Neural cell (in vitro differentiated cells): Measurements from ENCODE around the gene PANX2. TPM values are rescaled to one million over a fixed set of nuclear protein-coding genes. Genes with fewer than 3 reads are reported as not detected.

ENCODE experiments used
- H2AFZ ChIP-seq: fragments of 200-600, 300-800 bp; sonication (generic), shearing (Covaris generic); 2 replicates; pipeline ENCODE4 v1.6.0; 2014; ENCODE audit warnings: low read depth, mild to moderate bottlenecking, antibody characterized with exemption, low read length, moderate library complexity
- H3F3A ChIP-seq: fragments of 200-600 bp; shearing (Covaris generic); 2 replicates; pipeline ENCODE4 v1.6.1; 2016; ENCODE audit warnings: mild to moderate bottlenecking, moderate library complexity, mixed read lengths, antibody characterized with exemption, low read length; ENCODE audit not compliant: insufficient read depth, poor library complexity, severe bottlenecking
- H3K27ac ChIP-seq: fragments of 200-600, 300-800 bp; sonication (generic), shearing (Covaris generic); 2 replicates; pipeline ENCODE4 v1.5.1; 2014; ENCODE audit warnings: mild to moderate bottlenecking, low read length, moderate library complexity
- H3K27me3 ChIP-seq: fragments of 300-800, 200-600 bp; sonication (generic), shearing (Covaris generic); 2 replicates; pipeline ENCODE4 v1.6.0; 2014; ENCODE audit warnings: mild to moderate bottlenecking, low read depth, low read length, moderate library complexity; ENCODE audit not compliant: insufficient read depth
- H3K36me3 ChIP-seq: fragments of 300-800, 200-600 bp; sonication (generic), shearing (Covaris generic); 2 replicates; pipeline ENCODE4 v1.5.1; 2014; ENCODE audit warnings: mild to moderate bottlenecking, antibody characterized with exemption, low read length, moderate library complexity; ENCODE audit not compliant: insufficient read depth
- H3K4me2 ChIP-seq: fragments of 300-800, 200-600 bp; sonication (generic), shearing (Covaris generic); 2 replicates; pipeline ENCODE4 v1.6.0; 2014; ENCODE audit warnings: mild to moderate bottlenecking, low read length
- H3K4me3 ChIP-seq: fragments of 300-800, 200-600 bp; sonication (generic), shearing (Covaris generic); 2 replicates; pipeline ENCODE4 v1.5.1; 2014; ENCODE audit warnings: mild to moderate bottlenecking, low read length, moderate library complexity
- H3K79me2 ChIP-seq: fragments of 200-600 bp; shearing (Covaris generic); replicated peaks from 2 replicates; pipeline ENCODE4 v1.6.0; 2014; ENCODE audit warnings: mild to moderate bottlenecking, low read length, moderate library complexity; ENCODE audit not compliant: insufficient read depth
- H3K9ac ChIP-seq: fragments of 300-800, 200-600 bp; sonication (generic), shearing (Covaris generic); 2 replicates; pipeline ENCODE4 v1.6.1; 2016; ENCODE audit warnings: mild to moderate bottlenecking, low read length, mixed read lengths
- H3K9me2 ChIP-seq: fragments of 200-600 bp; shearing (Covaris generic); 2 replicates; pipeline ENCODE4 v1.6.1; 2016; ENCODE audit warnings: mild to moderate bottlenecking, low read length, mixed read lengths; ENCODE audit not compliant: insufficient read depth
- H3K9me3 ChIP-seq: fragments of 200-600, 300-800 bp; sonication (generic), shearing (Covaris generic); 2 replicates; pipeline ENCODE4 v1.6.1; 2016; ENCODE audit warnings: mild to moderate bottlenecking, mixed run types, low read length, moderate library complexity, mixed read lengths
- H4K20me1 ChIP-seq: fragments of 200-600 bp; shearing (Covaris generic); 2 replicates; pipeline ENCODE4 v1.6.1; 2016; ENCODE audit warnings: mild to moderate bottlenecking, mixed run types; ENCODE audit not compliant: insufficient read depth
- CTCF ChIP-seq: fragments of 450-650 bp; IDR thresholded peaks from 2 replicates; pipeline ENCODE4 v1.5.1; 2014; ENCODE audit warnings: antibody characterized with exemption, mild to moderate bottlenecking, moderate library complexity; ENCODE audit not compliant: poor library complexity, severe bottlenecking
- EP300 ChIP-seq: fragments of 450-650 bp; conservative IDR thresholded peaks from 2 replicates; pipeline ENCODE4 v1.6.1; 2014; ENCODE audit warnings: antibody characterized with exemption, mild to moderate bottlenecking, moderate library complexity; ENCODE audit not compliant: poor library complexity, severe bottlenecking
- EZH2 ChIP-seq: fragments of 200-600, 300-800 bp; shearing (Covaris generic), sonication (generic); IDR thresholded peaks from 2 replicates; pipeline ENCODE4 v1.6.1; 2014; ENCODE audit warnings: antibody characterized with exemption, low read length, borderline replicate concordance, mild to moderate bottlenecking; ENCODE audit not compliant: insufficient read depth, poor library complexity, severe bottlenecking
- MXI1 ChIP-seq: fragments of 450-650 bp; conservative IDR thresholded peaks from 2 replicates; pipeline ENCODE4 v1.6.1; 2014; ENCODE audit warnings: antibody characterized with exemption, mild to moderate bottlenecking; ENCODE audit not compliant: poor library complexity, severe bottlenecking
- POLR2AphosphoS5 ChIP-seq: IDR thresholded peaks from 2 replicates; pipeline ENCODE4 v1.6.1; 2012
- RAD21 ChIP-seq: fragments of 450-650 bp; conservative IDR thresholded peaks from 2 replicates; pipeline ENCODE4 v1.6.1; 2014; ENCODE audit warnings: antibody characterized with exemption, mild to moderate bottlenecking, moderate library complexity
- SMC3 ChIP-seq: fragments of 450-650 bp; conservative IDR thresholded peaks from 2 replicates; pipeline ENCODE4 v1.6.1; 2014; ENCODE audit warnings: antibody characterized with exemption, mild to moderate bottlenecking, moderate library complexity; ENCODE audit not compliant: poor library complexity
- TAF1 ChIP-seq: IDR thresholded peaks from 2 replicates; pipeline ENCODE4 v1.6.1; 2012; ENCODE audit warnings: low read depth
- polyA plus RNA-seq: library from polyadenylated mRNA; depleted of rRNA; stranded (reverse); fragments of >200 nt; gene quantifications from 2 replicates; pipeline ENCODE4 v1.2.3, GENCODE V29; 2014
- TF ChIP-seq, protein P1 (sequence below): IDR thresholded peaks from 2 replicates; pipeline ENCODE4 v1.6.1; 2012; ENCODE audit warnings: borderline replicate concordance

The PANX2 gene
- polyA plus RNA-seq, 1 donor from 2014 or later, result 3.4 TPM

DNA sequence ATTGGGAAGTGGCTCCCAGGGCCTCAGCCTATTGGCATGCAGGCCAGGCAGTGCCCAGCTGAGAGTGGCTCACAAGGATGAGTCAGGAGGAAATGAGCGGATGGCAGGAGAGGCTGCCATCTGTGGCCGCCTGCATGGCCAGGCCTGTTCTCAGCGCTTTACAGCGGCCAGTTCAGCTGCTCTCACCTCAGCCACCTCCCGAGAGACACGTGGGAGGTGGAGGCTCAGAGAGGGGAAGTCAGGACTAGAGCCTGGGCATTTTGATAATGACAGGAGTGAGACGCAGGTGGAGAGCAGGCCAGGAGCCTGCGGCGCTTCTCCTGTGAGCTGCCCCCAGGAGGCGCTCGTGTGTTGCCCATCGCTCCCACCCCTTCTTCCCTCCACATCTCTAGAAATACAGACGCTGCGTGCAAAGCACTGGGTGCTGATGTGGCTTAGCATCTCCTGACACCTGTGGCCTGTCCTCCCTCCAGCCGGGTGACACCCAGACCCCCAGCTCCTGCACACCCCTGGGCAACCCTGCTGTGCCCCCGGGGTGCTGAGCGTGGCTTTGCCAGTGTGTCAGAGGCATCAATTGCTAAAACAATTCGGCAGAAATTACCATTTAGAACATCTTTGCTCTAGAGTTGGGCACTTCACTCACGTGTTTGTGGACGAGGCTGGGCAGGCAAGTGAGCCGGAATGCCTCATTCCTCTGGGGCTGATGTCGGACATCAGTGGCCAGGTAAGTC lies 21.4 kb upstream of the PANX2 start:
- H3K27ac ChIP-seq, result no peak overlapping the region
- no peaks in the 10 kb centered on the region for H3F3A ChIP-seq
- no peak overlapping the region for H3K4me2 ChIP-seq
- H3K36me3 ChIP-seq, result no peaks in the 10 kb centered on the region
- no peak overlapping the region for H3K9ac ChIP-seq
- TF ChIP-seq CTCF (peak; percentile 32), EZH2 (no peak)
- H3K27me3 ChIP-seq, result no peaks in the 10 kb centered on the region
- H2AFZ ChIP-seq, result no peak overlapping the region
- H3K9me2 ChIP-seq, result no peaks in the 10 kb centered on the region
- H3K79me2 ChIP-seq, result no peaks in the 10 kb centered on the region
- H3K9me3 ChIP-seq, result no peaks in the 10 kb centered on the region
- no peaks in the 10 kb centered on the region for H4K20me1 ChIP-seq
- H3K4me3 ChIP-seq, result no peak overlapping the region

DNA sequence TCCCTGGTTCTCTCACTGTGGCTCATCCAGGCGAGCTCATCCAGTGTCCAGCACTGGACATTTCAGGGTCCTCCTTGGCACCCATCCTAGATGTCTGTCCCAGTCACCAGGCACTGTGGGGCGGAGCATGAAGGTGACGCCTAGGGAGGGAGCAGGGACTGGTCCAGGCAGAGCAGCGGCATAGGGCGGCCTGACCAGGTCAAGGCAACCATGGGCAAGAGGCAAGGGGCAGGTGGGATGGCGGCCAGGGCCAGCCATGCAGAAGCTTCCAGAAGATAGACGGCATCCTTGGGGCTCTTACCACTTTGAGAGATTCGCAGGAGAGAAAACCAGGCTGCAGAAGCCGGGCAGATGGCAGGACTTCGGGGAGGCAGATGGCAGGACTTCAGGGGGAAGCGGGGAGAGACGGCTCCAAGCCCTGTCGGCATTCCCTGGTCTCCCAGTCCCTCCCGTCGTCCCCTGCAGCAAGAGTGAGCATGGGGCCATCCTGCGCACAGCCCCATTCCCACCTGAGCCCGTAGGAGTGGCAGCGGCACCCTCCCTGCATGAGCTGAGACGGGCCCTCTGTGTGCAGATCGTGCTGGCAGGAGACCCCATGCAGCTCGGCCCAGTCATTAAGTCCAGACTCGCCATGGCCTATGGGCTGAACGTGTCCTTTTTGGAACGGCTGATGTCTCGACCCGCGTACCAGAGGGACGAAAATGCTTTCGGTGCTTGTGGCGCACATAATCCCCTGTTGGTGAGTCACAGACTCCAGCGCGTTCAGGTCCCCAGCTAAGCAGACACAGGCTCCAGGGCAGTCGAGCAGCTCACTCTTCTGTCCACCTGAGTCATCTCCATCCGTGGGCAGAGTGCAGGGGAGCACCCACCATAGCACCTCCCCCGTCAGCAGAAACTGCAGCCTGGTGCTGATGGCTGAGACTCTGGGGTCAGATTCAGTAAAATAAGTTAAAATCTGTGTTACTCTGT lies 20.1 kb upstream of the PANX2 start:
- Histone ChIP-seq H3K27ac (no peak overlapping the region), H3K9me3 (no peaks in the 10 kb centered on the region), H3K9ac (no peak overlapping the region), H3K9me2 (no peaks in the 10 kb centered on the region), H2AFZ (no peak overlapping the region), H4K20me1 (no peaks in the 10 kb centered on the region), H3K4me3 (no peak overlapping the region), H3K4me2 (no peak overlapping the region), H3K36me3 (no peaks in the 10 kb centered on the region), H3K79me2 (no peaks in the 10 kb centered on the region), H3K27me3 (no peaks in the 10 kb centered on the region), H3F3A (no peaks in the 10 kb centered on the region)
- TF ChIP-seq EP300 (no peak), RAD21 (no peak), CTCF (no peak), EZH2 (no peak), SMC3 (no peak), POLR2AphosphoS5 (no peak), MXI1 (no peak), TAF1 (no peak)
- TF ChIP-seq, protein P1, sequence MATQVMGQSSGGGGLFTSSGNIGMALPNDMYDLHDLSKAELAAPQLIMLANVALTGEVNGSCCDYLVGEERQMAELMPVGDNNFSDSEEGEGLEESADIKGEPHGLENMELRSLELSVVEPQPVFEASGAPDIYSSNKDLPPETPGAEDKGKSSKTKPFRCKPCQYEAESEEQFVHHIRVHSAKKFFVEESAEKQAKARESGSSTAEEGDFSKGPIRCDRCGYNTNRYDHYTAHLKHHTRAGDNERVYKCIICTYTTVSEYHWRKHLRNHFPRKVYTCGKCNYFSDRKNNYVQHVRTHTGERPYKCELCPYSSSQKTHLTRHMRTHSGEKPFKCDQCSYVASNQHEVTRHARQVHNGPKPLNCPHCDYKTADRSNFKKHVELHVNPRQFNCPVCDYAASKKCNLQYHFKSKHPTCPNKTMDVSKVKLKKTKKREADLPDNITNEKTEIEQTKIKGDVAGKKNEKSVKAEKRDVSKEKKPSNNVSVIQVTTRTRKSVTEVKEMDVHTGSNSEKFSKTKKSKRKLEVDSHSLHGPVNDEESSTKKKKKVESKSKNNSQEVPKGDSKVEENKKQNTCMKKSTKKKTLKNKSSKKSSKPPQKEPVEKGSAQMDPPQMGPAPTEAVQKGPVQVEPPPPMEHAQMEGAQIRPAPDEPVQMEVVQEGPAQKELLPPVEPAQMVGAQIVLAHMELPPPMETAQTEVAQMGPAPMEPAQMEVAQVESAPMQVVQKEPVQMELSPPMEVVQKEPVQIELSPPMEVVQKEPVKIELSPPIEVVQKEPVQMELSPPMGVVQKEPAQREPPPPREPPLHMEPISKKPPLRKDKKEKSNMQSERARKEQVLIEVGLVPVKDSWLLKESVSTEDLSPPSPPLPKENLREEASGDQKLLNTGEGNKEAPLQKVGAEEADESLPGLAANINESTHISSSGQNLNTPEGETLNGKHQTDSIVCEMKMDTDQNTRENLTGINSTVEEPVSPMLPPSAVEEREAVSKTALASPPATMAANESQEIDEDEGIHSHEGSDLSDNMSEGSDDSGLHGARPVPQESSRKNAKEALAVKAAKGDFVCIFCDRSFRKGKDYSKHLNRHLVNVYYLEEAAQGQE, result no peak
